Adrenal gland (tissue), 12 donors: ENCODE measurements around the gene KCNA5. TPM values are rescaled to one million over a fixed set of nuclear protein-coding genes. Genes with fewer than 3 reads are reported as not detected.

Source experiments
- DNase-seq, 7 donors: peaks; one replicate each; pipeline ENCODE4 v3.0.0-alpha.2; 2019 to 2020
- H3K27ac ChIP-seq, 5 donors: fragments of 200-600 bp; sonication (generic) in 4 of 5; 1 replicate in 3 of 5; 2 replicates in 2 of 5; pipeline versions ENCODE4 v1.5.1 to v1.8.0; 2016 to 2020; ENCODE audit warnings: mild to moderate bottlenecking in 1 of 5
- H3K27me3 ChIP-seq: fragments of 200-600 bp; 2 replicates; pipeline ENCODE4 v1.8.0; 2021
- H3K36me3 ChIP-seq, 2 donors: fragments of 200-600 bp; replicated peaks in 1 of 2; 1 replicate in 1 of 2; 2 replicates in 1 of 2; pipeline versions ENCODE4 v1.5.1 to v1.8.0; 2018 to 2022
- H3K4me1 ChIP-seq, 2 donors: fragments of 200-600 bp; replicated peaks in 1 of 2; 1 replicate in 1 of 2; 2 replicates in 1 of 2; pipeline versions ENCODE4 v1.5.1 to v1.8.0; 2018 to 2021
- H3K4me3 ChIP-seq, 4 donors: fragments of 200-600 bp; sonication (generic) in 3 of 4; one replicate each; pipeline ENCODE4 v1.5.1; 2016 to 2018
- H3K9me3 ChIP-seq, 3 donors: fragments of 200-600 bp; sonication (generic) in 1 of 3; replicated peaks in 1 of 3; 1 replicate in 2 of 3; 2 replicates in 1 of 3; pipeline versions ENCODE4 v1.5.1 to v1.8.0; 2016 to 2021
- POLR2A ChIP-seq, 2 donors: fragments of 450-650 bp; IDR thresholded peaks; one replicate each; pipeline ENCODE4 v1.6.1; 2017; ENCODE audit warnings: antibody characterized with exemption in 2 of 2, mild to moderate bottlenecking in 2 of 2, moderate library complexity in 1 of 2
- WGBS, 4 donors: extraction: QIAGEN DNeasy Blood & Tissue Kit in 2 of 4; methylation state at CpG; one replicate each; pipeline versions ENCODE4 v1.1.5 to v1.1.7; 2013 to 2017; 5-methylcytosine and 5-hydroxymethylcytosine counted together
- intact Hi-C, 2 donors: fragments of 100-400 bp; cut with DNase I; formaldehyde crosslinking; loops; one replicate each; pipeline versions ENCODE4 v1.14.1 to v1.15.0; 2022 to 2023
- polyA plus RNA-seq, 3 donors: library from polyadenylated mRNA; stranded (reverse); fragments of 200-250 nt in 2 of 3; fragments of 350-450 nt in 1 of 3; fragmentation: Illumina TruSeq in 1 of 3; extraction: RNeasy Lipid Tissue Mini Kit (QIAGEN cat#74804) in 1 of 3; gene quantifications; one replicate each; pipeline ENCODE4 v1.2.3, GENCODE V29; 2013 to 2014
- total RNA-seq, 9 donors: library from RNA; depleted of rRNA in 4 of 9; stranded (reverse); fragments of >200 nt in 4 of 9; fragments of 120-200 nt in 1 of 9; fragmentation: NEBNext Ultra II Directional in 1 of 9; extraction: Animal tissue kit (Norgen Biotek cat#: 25700) in 1 of 9; gene quantifications; one replicate each; pipeline versions ENCODE4 v1.1.0 to v1.2.4, GENCODE V29; 2013 to 2023
- TF ChIP-seq, protein P1 (sequence below), 6 experiments: fragments of 450-650 bp in 4 of 6; fragments of 200-600 bp in 2 of 6; sonication (generic) in 1 of 6; IDR thresholded peaks; 1 replicate in 5 of 6; 2 replicates in 1 of 6; pipeline versions ENCODE4 v1.5.1 to v1.8.0; 2016 to 2021; ENCODE audit warnings: antibody characterized with exemption in 6 of 6, mild to moderate bottlenecking in 2 of 6, moderate library complexity in 1 of 6
- donor health status: healthy with polysubstance abuse.
- donor health status: Bipolar disorder and iron deficiency.
- donor health status: DM: yes; HTN: yes; CAD: no.
- donor health status: DM: no; HTN: no; CAD: no.
- donor health status: DM: no; HTN: no; CAD: no.
- donor health status: DM: yes; HTN: yes; CAD: no.

Gene KCNA5
- total and polyA plus RNA-seq, 12 donors, result 0.07 to 0.98 (median 0.23) TPM; not detected in 4

DNA sequence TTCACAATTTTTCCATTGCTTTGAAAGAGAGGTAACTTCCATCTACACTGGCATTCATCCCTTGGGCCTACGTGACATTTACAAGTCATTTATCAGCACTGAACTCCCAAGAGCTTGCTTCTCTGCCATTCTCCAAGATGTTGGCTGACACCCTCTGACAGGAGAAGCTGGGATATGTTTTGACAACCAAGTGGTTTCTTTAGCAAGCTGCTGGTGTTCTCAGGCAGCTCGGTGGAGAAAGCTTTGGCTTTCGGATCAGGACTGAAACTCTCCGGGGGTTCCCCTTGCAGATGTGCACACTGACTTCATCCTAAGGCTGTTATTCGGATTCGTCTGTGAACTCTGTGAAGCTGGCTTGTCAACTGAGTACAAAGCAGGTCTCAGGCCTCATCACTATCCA lies 15.7 kb downstream of the KCNA5 start:
- DNase-seq, result no peak
- Histone ChIP-seq H3K9me3 (no peaks in the 10 kb centered on the region), H3K36me3 (no peaks in the 10 kb centered on the region), H3K27me3 (no peaks in the 10 kb centered on the region), H3K27ac (no peak overlapping the region), H3K4me1 (no peaks in the 10 kb centered on the region), H3K4me3 (no peak overlapping the region)
- intact Hi-C loops, result no loop called here
- WGBS, 4 donors, result 44 to 64% (median 54%) methylated on average over 5 to 6 of the region's 6 CpGs
- no peak for TF ChIP-seq POLR2A (IDR thresholded peaks at IDR 0.05)
- TF ChIP-seq, protein P1, sequence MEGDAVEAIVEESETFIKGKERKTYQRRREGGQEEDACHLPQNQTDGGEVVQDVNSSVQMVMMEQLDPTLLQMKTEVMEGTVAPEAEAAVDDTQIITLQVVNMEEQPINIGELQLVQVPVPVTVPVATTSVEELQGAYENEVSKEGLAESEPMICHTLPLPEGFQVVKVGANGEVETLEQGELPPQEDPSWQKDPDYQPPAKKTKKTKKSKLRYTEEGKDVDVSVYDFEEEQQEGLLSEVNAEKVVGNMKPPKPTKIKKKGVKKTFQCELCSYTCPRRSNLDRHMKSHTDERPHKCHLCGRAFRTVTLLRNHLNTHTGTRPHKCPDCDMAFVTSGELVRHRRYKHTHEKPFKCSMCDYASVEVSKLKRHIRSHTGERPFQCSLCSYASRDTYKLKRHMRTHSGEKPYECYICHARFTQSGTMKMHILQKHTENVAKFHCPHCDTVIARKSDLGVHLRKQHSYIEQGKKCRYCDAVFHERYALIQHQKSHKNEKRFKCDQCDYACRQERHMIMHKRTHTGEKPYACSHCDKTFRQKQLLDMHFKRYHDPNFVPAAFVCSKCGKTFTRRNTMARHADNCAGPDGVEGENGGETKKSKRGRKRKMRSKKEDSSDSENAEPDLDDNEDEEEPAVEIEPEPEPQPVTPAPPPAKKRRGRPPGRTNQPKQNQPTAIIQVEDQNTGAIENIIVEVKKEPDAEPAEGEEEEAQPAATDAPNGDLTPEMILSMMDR (IDR thresholded peaks at IDR 0.05), result no peak

DNA sequence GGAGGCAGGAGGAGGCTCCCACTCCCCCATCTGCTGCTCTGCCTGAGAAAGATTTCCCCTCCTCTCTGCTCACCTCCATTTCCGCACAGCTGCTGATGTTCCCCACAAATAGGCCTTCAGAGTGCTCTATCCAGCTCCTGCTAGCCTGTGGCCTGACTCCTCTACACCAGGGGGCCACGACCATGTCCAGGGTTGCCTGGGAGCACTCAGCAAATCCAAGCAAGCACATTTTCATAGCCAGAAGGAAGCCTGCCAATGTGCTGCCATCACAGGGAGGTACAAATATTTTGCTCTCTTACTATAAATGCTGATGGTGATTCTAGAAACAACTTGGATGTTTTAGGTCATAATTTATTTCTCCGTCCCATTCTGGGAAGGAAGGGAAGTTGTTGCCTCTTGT lies 17.3 kb downstream of the KCNA5 start:
- WGBS, 4 donors, result 69 to 78% (median 72%) methylated on average over 3 of the region's 3 CpGs
- Histone ChIP-seq H3K36me3 (no peaks in the 10 kb centered on the region), H3K27ac (no peak overlapping the region), H3K27me3 (no peaks in the 10 kb centered on the region), H3K9me3 (no peaks in the 10 kb centered on the region), H3K4me3 (no peak overlapping the region), H3K4me1 (no peaks in the 10 kb centered on the region)
- intact Hi-C loops, result no loop called here
- no peak for DNase-seq
- TF ChIP-seq, protein P1 (IDR thresholded peaks at IDR 0.05), result no peak
- no peak for TF ChIP-seq POLR2A (IDR thresholded peaks at IDR 0.05)

DNA sequence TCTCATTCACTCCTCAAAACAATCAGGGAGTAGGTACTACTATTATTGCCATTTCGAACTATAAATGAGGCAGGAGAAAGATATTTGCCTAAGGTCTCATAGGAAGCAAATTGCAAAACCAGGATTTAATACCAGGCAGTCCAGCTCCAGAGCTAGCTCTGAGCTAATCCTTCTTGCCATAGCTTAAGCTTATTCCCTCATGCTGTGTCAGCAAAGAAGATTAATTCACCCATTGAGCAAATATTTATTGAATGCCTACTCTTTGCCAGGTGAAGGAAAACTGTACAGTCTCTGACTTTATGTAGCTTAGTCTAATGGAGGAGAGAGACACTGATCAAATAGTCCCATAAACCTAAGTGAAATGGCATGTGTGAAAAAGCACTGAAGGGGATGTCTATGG lies 19.5 kb downstream of the KCNA5 start:
- Histone ChIP-seq H3K27me3 (no peaks in the 10 kb centered on the region), H3K4me3 (no peak overlapping the region), H3K9me3 (no peaks in the 10 kb centered on the region), H3K36me3 (no peaks in the 10 kb centered on the region), H3K4me1 (no peaks in the 10 kb centered on the region), H3K27ac (no peak overlapping the region)
- TF ChIP-seq, protein P1 (IDR thresholded peaks at IDR 0.05), result no peak
- no peak for TF ChIP-seq POLR2A (IDR thresholded peaks at IDR 0.05)
- 60 to 83% (median 71%) methylated on average over 1 of the region's 1 CpG for WGBS, 4 donors
- intact Hi-C loops, result no loop called here
- DNase-seq, result no peak

DNA sequence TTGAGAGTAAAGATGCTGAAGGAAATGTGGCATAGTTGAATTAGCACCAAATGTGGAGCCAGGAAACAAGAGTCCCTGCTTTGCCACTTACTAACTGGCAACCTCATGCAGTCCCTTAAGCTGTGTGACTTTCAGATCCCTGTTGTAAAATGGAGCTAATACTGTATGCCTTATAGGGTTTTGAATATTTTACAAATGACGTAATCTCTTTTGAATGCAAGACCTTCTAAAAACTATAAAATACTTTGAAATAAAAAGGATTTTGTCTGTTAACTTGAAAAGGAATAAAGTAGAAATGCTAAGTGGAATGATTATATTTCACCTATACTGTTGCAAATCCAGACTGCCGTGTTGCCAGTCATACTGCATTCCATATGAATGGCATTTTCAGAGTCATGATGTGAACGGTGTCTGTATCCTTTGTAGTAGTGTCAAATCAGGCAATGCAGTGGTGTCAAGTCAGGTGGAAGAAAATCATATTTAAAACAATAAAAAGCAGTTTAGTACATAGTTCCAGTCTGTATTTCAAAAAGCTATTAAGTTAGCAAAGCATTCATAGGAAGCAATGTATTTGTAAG lies 21.3 kb downstream of the KCNA5 start:
- TF ChIP-seq, protein P1 (IDR thresholded peaks at IDR 0.05), result no peak
- no peak for TF ChIP-seq POLR2A (IDR thresholded peaks at IDR 0.05)
- H3K36me3 ChIP-seq, result no peaks in the 10 kb centered on the region
- H3K4me3 ChIP-seq, result no peak overlapping the region
- intact Hi-C loops, result no loop called here
- 79 to 86% (median 82%) methylated on average over 3 of the region's 3 CpGs for WGBS, 4 donors
- no peaks in the 10 kb centered on the region for H3K27me3 ChIP-seq
- no peaks in the 10 kb centered on the region for H3K4me1 ChIP-seq
- H3K27ac ChIP-seq, result no peak overlapping the region
- H3K9me3 ChIP-seq, result no peaks in the 10 kb centered on the region
- no peak for DNase-seq
